Peyer's patch (tissue), 4 donors: ENCODE results near the gene NFAM1. TPM values are rescaled to one million over a fixed set of nuclear protein-coding genes. Genes with fewer than 3 reads are reported as not detected.
A peak's percentile ranks its signal among the peaks of the same experiment; 100 is the strongest.

Source experiments
- DNase-seq, 3 donors: peaks; one replicate each; pipeline ENCODE4 v3.0.0-alpha.2; 2017 to 2019
- H3K27ac ChIP-seq, 4 donors: fragments of 200-600 bp; sonication (generic); one replicate each; pipeline ENCODE4 v1.5.1; 2016 to 2019
- H3K27me3 ChIP-seq, 2 donors: fragments of 200-600 bp; sonication (generic); one replicate each; pipeline ENCODE4 v1.5.1; 2019
- H3K36me3 ChIP-seq, 3 donors: fragments of 200-600 bp; sonication (generic); one replicate each; pipeline ENCODE4 v1.5.1; 2016 to 2019
- H3K4me1 ChIP-seq, 4 donors: fragments of 200-600 bp; sonication (generic); one replicate each; pipeline ENCODE4 v1.5.1; 2016 to 2019
- H3K4me3 ChIP-seq, 4 donors: fragments of 200-600 bp; sonication (generic); 1 replicate in 3 of 4; 2 replicates in 1 of 4; pipeline ENCODE4 v1.5.1; 2016 to 2019; ENCODE audit warnings: mild to moderate bottlenecking in 1 of 4
- H3K9me3 ChIP-seq, 4 donors: fragments of 200-600 bp; sonication (generic); one replicate each; pipeline ENCODE4 v1.5.1; 2016 to 2019; ENCODE audit warnings: mild to moderate bottlenecking in 1 of 4
- POLR2A ChIP-seq, 2 donors: fragments of 450-650 bp; IDR thresholded peaks; one replicate each; pipeline ENCODE4 v1.5.1; 2017; ENCODE audit warnings: antibody characterized with exemption in 2 of 2, mild to moderate bottlenecking in 2 of 2, moderate library complexity in 2 of 2
- total RNA-seq, 4 donors: library from RNA; depleted of rRNA; stranded (reverse); fragments of >200 nt; gene quantifications; one replicate each; pipeline ENCODE4 v1.1.0, GENCODE V29; 2016
- TF ChIP-seq, protein P1 (sequence below), 6 experiments: fragments of 450-650 bp in 4 of 6; fragments of 200-600 bp in 2 of 6; sonication (generic) in 1 of 6; IDR thresholded peaks; one replicate each; pipeline ENCODE4 v1.5.1; 2017 to 2019; ENCODE audit warnings: antibody characterized with exemption in 6 of 6, mild to moderate bottlenecking in 3 of 6, moderate library complexity in 1 of 6

NFAM1 gene
- total RNA-seq, 4 donors from 2014 or later = 0.35 to 2.4 (median 1.0) TPM

DNA sequence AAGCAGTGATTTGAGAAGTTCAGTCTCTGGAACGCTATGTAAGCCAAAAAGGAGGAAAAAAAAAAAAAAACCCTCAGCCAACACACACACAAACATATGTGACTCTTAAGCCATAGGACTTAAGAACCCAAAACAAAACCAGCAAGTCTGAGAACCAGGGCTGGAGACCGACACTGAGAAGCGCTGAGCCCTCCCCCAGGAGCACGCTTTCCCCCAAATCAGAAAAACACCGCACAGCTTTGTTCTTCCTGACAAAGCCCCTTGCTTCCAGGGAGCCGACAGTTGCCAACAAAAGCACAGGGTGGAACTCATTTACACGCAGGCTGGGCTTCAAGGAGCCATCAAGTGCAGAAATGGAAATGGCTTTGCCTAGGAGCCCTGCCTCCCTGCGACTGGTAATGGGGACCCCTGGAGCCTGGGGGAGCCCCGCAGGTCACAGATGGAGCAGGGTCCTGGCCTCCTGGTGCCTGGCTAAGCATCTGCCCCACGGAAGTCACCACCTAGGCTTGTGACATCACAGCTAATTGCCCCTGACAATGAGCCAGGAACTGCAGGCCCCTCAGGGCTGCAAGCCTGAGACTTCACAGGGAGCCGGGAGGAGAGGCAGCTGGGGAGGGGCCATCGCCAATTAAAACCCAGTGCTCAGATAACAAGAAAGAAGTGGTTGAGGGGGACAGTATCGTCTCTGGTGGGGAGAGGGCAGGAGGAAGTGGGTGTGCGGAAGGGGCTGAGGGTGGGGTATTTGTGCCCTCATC lies 66.9 kb downstream of the NFAM1 start:
- Histone ChIP-seq H3K36me3 (no peaks in the 10 kb centered on the region), H3K4me1 (peaks cover 0 to 17% (median 5%) of the 10 kb centered on the region in 4 donors), H3K4me3 (no peak overlapping the region), H3K9me3 (no peaks in the 10 kb centered on the region), H3K27me3 (peaks cover 0 to 8% of the 10 kb centered on the region in 2 donors), H3K27ac (peak overlapping the region in 3 of 4 donors; percentile 4 to 55 (median 33))
- no peak for DNase-seq
- no peak for TF ChIP-seq POLR2A (IDR thresholded peaks at IDR 0.05)
- TF ChIP-seq, protein P1, sequence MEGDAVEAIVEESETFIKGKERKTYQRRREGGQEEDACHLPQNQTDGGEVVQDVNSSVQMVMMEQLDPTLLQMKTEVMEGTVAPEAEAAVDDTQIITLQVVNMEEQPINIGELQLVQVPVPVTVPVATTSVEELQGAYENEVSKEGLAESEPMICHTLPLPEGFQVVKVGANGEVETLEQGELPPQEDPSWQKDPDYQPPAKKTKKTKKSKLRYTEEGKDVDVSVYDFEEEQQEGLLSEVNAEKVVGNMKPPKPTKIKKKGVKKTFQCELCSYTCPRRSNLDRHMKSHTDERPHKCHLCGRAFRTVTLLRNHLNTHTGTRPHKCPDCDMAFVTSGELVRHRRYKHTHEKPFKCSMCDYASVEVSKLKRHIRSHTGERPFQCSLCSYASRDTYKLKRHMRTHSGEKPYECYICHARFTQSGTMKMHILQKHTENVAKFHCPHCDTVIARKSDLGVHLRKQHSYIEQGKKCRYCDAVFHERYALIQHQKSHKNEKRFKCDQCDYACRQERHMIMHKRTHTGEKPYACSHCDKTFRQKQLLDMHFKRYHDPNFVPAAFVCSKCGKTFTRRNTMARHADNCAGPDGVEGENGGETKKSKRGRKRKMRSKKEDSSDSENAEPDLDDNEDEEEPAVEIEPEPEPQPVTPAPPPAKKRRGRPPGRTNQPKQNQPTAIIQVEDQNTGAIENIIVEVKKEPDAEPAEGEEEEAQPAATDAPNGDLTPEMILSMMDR (IDR thresholded peaks at IDR 0.05) = no peak

DNA sequence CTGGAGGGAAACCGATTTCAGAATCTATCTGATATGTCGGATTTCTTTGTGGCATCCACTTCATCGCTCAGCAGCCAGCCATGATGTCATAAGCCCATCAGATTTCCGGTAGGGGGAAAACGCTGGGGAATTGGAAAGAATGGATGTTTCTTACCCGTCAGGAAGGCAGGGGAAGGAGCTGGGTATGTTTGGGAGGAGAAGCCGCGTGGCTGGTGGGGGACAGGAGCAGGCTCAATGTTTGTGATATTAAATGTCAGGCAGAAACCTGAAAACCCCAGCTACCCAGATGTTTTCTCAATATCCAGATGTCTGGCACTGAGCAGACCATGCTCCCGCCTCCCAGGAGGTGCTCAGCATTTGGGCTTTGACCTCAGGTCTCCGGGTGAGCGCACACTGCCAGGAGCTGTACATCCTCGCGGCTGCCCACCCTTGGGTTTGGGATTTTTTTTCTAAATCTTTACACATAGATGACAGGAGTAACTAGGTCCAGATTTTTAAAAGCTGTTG lies 67.5 kb downstream of the NFAM1 start:
- peak overlapping the region; percentile 4 to 55 (median 29) for H3K27ac ChIP-seq
- TF ChIP-seq, protein P1 (IDR thresholded peaks at IDR 0.05) = no peak
- TF ChIP-seq POLR2A (IDR thresholded peaks at IDR 0.05) = no peak
- no peaks in the 10 kb centered on the region for H3K36me3 ChIP-seq
- H3K4me3 ChIP-seq = no peak overlapping the region
- DNase-seq = no peak
- peaks cover 0 to 8% of the 10 kb centered on the region in 2 donors for H3K27me3 ChIP-seq
- no peaks in the 10 kb centered on the region for H3K9me3 ChIP-seq
- peaks cover 0 to 16% (median 5%) of the 10 kb centered on the region in 4 donors for H3K4me1 ChIP-seq

DNA sequence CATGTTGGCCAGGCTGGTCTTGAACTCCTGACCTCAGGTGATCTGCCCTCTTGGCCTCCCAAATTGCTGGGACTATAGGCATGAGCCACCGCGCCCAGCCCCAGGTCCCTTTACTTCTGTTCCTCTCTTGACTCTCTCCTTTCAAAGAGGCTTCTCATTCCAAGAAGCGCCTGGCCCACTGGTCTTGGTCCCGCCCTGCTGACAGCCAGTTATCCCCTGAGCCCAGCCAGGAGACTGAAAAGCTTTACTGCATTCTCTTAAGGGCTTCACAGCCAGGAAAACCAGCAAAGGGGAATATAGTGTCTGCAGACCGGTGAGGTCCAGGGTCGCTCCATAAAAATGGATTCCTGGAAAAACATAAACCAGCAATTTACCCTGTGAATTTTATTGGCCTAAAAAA lies 68.3 kb downstream of the NFAM1 start:
- H3K27ac ChIP-seq = no peak overlapping the region
- H3K4me1 ChIP-seq = peaks cover 0 to 12% (median 5%) of the 10 kb centered on the region in 4 donors
- H3K36me3 ChIP-seq = no peaks in the 10 kb centered on the region
- DNase-seq = no peak
- H3K4me3 ChIP-seq = no peak overlapping the region
- no peaks in the 10 kb centered on the region for H3K9me3 ChIP-seq
- peaks cover 0 to 8% of the 10 kb centered on the region in 2 donors for H3K27me3 ChIP-seq
- TF ChIP-seq POLR2A (IDR thresholded peaks at IDR 0.05) = no peak
- TF ChIP-seq, protein P1 (IDR thresholded peaks at IDR 0.05) = no peak

DNA sequence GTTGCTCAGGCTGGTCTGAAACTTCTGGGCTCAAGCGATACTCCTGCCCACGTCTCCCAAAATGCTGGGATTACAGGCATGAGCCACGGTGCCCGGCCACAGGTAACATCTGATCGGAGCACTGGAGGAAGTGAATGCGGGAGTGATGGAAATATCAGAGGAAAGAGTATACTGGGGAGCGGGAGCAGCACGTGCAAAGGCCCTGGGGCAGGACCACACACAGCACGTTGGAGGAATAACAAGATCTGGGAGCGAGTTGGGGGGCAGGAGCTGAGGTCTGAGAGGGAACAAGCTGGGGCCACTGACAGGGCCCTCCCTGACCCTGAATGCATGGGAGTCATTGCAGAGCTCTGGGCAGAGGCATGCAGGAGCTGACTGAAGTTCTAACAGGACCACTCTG lies 70.7 kb downstream of the NFAM1 start:
- Histone ChIP-seq H3K4me1 (no peaks in the 10 kb centered on the region), H3K9me3 (no peaks in the 10 kb centered on the region), H3K27ac (no peak overlapping the region), H3K36me3 (no peaks in the 10 kb centered on the region), H3K4me3 (no peak overlapping the region), H3K27me3 (no peaks in the 10 kb centered on the region)
- no peak for DNase-seq
- TF ChIP-seq, protein P1 (IDR thresholded peaks at IDR 0.05) = no peak
- no peak for TF ChIP-seq POLR2A (IDR thresholded peaks at IDR 0.05)

DNA sequence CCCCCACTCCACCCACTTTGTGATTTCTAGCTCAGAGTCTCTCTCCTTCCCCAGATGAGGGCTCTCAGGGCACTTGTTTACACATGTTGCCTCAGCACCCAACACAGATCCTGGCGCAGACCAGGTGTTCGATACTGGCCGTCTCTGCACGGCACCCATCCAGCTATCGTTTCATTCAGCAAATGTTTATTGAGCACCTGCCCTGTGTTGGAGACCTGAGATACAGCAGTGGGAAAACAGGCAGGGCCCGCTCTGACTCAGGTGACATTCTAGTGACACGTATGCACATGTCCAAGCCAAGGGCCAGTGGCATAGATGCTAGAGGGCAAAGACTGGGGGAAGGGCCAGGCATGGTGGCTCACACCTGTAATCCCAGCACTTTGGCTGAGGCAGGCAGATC lies 71.9 kb downstream of the NFAM1 start:
- no peak for DNase-seq
- TF ChIP-seq, protein P1 (IDR thresholded peaks at IDR 0.05) = no peak
- TF ChIP-seq POLR2A (IDR thresholded peaks at IDR 0.05) = no peak
- no peaks in the 10 kb centered on the region for H3K4me1 ChIP-seq
- H3K9me3 ChIP-seq = no peaks in the 10 kb centered on the region
- H3K4me3 ChIP-seq = no peak overlapping the region
- no peaks in the 10 kb centered on the region for H3K27me3 ChIP-seq
- H3K36me3 ChIP-seq = no peaks in the 10 kb centered on the region
- no peak overlapping the region for H3K27ac ChIP-seq
